HFF-Myc (cell line): ENCODE data around the gene DIDO1.

ENCODE experiments used
- DNase-seq: peaks from one replicate; pipeline ENCODE4 v3.0.0-alpha.2; 2011; ENCODE audit warnings: low read depth; ENCODE audit errors: extremely low read depth
- H3K4me3 ChIP-seq: replicated peaks from 2 replicates; pipeline ENCODE4 v1.5.1; 2011; ENCODE audit warnings: low read depth, mild to moderate bottlenecking, control low read depth, low read length
- TF ChIP-seq, protein P1 (sequence below): IDR thresholded peaks from 2 replicates; pipeline ENCODE4 v1.5.1; 2012; ENCODE audit warnings: mild to moderate bottlenecking, low read depth, low read length, control low read depth; ENCODE audit errors: missing control alignments

The DIDO1 gene

GRCh38 chr20:62957136-62958117, 31.1 kb upstream of the DIDO1 start:
- TF ChIP-seq, protein P1, sequence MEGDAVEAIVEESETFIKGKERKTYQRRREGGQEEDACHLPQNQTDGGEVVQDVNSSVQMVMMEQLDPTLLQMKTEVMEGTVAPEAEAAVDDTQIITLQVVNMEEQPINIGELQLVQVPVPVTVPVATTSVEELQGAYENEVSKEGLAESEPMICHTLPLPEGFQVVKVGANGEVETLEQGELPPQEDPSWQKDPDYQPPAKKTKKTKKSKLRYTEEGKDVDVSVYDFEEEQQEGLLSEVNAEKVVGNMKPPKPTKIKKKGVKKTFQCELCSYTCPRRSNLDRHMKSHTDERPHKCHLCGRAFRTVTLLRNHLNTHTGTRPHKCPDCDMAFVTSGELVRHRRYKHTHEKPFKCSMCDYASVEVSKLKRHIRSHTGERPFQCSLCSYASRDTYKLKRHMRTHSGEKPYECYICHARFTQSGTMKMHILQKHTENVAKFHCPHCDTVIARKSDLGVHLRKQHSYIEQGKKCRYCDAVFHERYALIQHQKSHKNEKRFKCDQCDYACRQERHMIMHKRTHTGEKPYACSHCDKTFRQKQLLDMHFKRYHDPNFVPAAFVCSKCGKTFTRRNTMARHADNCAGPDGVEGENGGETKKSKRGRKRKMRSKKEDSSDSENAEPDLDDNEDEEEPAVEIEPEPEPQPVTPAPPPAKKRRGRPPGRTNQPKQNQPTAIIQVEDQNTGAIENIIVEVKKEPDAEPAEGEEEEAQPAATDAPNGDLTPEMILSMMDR, result no peak
- no peak for DNase-seq
- no peak overlapping the region for H3K4me3 ChIP-seq

DNA sequence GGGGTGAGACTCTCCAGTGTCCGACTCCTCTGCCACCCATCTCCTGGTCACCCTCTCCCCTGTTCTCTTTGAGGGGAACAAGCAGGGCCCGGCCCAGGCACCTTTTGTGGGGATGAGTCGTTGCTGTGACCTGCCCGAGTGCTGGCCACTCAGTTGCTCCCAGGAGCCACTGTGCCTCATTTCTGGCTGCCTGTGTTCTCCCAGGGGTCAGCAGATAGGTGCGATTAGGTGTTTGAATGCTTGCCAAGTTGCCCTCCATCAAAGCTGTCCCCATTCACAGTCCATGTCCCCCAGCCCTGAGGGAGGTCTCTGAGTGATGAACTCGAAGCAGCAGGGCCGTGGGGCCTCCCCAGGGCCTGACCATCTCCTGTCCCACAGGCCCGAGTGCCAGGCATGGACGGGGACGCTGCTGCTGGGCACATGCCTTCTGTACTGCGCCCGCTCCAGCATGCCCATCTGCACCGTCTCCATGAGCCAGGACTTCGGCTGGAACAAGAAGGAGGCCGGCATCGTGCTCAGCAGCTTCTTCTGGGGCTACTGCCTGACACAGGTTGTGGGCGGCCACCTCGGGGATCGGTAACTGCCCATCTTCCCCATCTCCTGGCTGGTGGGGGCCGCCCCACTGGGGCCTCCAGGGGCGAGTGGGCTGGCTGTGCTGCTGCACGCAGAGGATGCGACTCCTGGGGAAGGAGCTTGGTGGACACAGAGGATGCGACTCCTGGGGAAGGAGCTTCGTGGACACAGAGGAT, 30.3 kb upstream of the DIDO1 start:
- DNase-seq, result no peak
- TF ChIP-seq, protein P1, result no peak
- H3K4me3 ChIP-seq, result no peak overlapping the region

GRCh38 chr20:62955519-62956386, 29.4 kb upstream of the DIDO1 start:
- no peak overlapping the region for H3K4me3 ChIP-seq
- DNase-seq, result no peak
- TF ChIP-seq, protein P1, result no peak

- TF ChIP-seq, protein P1, result no peak
- peak; percentile 19 for DNase-seq
- H3K4me3 ChIP-seq, result peak overlapping the region; percentile 73
Observed at GRCh38 chr20:62953839-62954703, 27.8 kb upstream of the DIDO1 start.

DNA sequence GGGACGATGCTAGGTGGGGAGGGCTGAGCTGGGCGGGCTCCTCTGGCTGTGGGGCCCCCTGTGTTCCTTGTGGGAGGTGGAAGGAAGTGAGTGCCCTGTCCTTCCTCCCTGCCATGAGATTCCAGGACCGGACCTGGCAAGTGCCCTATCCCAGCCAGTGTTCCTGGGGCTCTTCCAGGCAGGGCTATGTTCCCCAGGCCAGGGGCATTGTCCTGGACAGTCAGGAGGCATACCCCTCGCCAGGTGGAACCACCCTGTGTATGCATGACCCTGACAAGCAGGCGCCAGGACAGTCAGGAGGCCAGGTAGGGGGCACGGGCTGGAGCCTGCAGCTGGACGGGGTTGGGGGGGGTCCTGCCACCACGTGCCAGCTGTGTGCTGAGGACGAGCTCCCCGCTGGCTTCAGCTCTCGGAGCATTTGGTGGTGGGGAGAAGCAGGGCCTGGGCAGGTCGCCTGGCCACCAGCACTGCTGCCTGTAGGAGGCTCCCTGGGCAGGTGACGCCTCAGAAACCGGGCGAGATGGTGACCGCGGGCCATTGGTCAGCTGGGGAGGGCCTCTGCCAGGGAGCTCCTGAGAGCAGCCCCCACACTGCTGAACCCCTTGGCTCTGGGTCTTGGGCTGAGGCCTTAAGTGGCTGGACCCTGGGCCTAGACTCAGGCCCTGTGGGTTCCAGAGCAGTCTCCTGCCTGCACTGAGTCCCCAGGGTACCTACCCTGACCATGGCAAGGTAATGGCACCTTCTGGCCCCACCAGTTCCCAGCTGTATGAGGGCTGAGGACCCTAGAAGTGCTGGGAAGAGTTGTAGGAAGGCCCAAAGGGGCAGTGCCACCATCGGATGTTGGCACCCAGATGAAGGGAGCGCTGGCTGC, 26.9 kb upstream of the DIDO1 start:
- TF ChIP-seq, protein P1, result no peak
- peak overlapping the region; percentile 73 for H3K4me3 ChIP-seq
- DNase-seq, result no peak
